Ascending aorta (tissue), 2 donors: ENCODE measurements around the gene CHST11. TPM values are rescaled to one million over a fixed set of nuclear protein-coding genes. Genes with fewer than 3 reads are reported as not detected.

Experiments used
- DNase-seq, 2 donors: peaks; one replicate each; pipeline ENCODE4 v3.0.0-alpha.2; 2019; ENCODE audit warnings: low spot score in 2 of 2
- H3K27ac ChIP-seq, 2 donors: fragments of 200-600 bp; sonication (generic); one replicate each; pipeline ENCODE4 v1.5.1; 2016 to 2017; ENCODE audit warnings: mild to moderate bottlenecking in 1 of 2
- H3K27me3 ChIP-seq: fragments of 200-600 bp; sonication (generic); one replicate; pipeline ENCODE4 v1.5.1; 2017
- H3K36me3 ChIP-seq, 2 donors: fragments of 200-600 bp; sonication (generic); one replicate each; pipeline ENCODE4 v1.5.1; 2016
- H3K4me1 ChIP-seq, 2 donors: fragments of 200-600 bp; sonication (generic); one replicate each; pipeline ENCODE4 v1.5.1; 2016 to 2017; ENCODE audit warnings: mild to moderate bottlenecking in 1 of 2
- H3K4me3 ChIP-seq, 2 donors: fragments of 200-600 bp; sonication (generic); one replicate each; pipeline ENCODE4 v1.5.1; 2016 to 2017; ENCODE audit warnings: mild to moderate bottlenecking in 1 of 2
- H3K9me3 ChIP-seq, 2 donors: fragments of 200-600 bp; sonication (generic); one replicate each; pipeline ENCODE4 v1.5.1; 2016
- intact Hi-C: fragments of 100-400 bp; cut with DNase I; formaldehyde crosslinking; loops from one replicate; pipeline ENCODE4 v1.15.1; 2023
- total RNA-seq: library from RNA; depleted of rRNA; stranded (reverse); fragments of >200 nt; gene quantifications from one replicate; pipeline ENCODE4 v1.1.0, GENCODE V29; 2016
- TF ChIP-seq, protein P1 (sequence below), 3 experiments: fragments of 200-600 bp in 2 of 3; fragments of 450-650 bp in 1 of 3; sonication (generic) in 2 of 3; IDR thresholded peaks; one replicate each; pipeline ENCODE4 v1.5.1; 2016 to 2019; ENCODE audit warnings: antibody characterized with exemption in 3 of 3, mild to moderate bottlenecking in 1 of 3, moderate library complexity in 1 of 3

CHST11 gene
- total RNA-seq, 1 donor from 2014 or later, result 63.2 TPM

DNA sequence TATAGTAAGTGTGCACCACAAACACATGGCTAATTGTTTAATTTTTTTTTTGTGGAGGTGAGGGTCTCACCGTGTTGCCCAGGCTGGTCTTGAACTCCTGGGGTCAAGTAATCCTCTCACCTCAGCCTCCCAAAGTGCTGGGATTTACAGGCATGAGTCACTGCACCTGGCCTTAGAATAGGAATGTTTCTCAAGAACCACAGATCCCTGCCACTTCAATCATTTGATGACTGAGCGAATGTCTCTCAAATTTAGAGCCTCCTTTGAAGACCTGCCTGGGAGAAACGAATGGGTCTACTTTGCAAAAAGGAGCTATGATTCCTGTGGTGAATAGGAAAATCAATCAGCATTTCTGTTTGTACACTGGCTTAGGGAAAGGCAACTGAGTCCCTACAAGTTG is 33.5 kb upstream of the CHST11 start:
- intact Hi-C loops, result no loop called here
- H3K9me3 ChIP-seq, result no peaks in the 10 kb centered on the region
- H3K36me3 ChIP-seq, result no peaks in the 10 kb centered on the region
- TF ChIP-seq, protein P1, sequence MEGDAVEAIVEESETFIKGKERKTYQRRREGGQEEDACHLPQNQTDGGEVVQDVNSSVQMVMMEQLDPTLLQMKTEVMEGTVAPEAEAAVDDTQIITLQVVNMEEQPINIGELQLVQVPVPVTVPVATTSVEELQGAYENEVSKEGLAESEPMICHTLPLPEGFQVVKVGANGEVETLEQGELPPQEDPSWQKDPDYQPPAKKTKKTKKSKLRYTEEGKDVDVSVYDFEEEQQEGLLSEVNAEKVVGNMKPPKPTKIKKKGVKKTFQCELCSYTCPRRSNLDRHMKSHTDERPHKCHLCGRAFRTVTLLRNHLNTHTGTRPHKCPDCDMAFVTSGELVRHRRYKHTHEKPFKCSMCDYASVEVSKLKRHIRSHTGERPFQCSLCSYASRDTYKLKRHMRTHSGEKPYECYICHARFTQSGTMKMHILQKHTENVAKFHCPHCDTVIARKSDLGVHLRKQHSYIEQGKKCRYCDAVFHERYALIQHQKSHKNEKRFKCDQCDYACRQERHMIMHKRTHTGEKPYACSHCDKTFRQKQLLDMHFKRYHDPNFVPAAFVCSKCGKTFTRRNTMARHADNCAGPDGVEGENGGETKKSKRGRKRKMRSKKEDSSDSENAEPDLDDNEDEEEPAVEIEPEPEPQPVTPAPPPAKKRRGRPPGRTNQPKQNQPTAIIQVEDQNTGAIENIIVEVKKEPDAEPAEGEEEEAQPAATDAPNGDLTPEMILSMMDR (IDR thresholded peaks at IDR 0.05), result no peak
- H3K4me1 ChIP-seq, result no peaks in the 10 kb centered on the region
- H3K27me3 ChIP-seq, result no peaks in the 10 kb centered on the region
- no peak for DNase-seq
- H3K27ac ChIP-seq, result no peak overlapping the region
- no peak overlapping the region for H3K4me3 ChIP-seq

DNA sequence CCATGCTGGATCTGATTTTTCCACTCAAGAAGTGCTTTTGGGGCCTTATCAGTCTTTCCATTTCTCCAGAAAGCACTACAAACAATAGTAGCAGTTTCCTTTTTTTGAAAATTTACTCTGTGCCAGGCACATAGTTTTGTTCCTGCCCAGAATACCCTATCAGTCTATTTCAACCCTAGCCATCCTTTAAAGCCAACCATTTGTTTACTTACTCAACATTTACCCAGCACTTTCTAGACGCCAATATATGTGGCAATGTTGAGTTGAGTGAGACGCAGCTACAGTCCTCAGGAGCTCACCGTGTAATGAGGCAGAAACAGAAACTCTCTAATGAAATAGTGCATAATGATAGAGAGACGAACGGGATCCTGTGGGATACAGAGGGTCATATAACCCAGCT is 32.9 kb upstream of the CHST11 start:
- H3K27me3 ChIP-seq, result no peaks in the 10 kb centered on the region
- no peak overlapping the region for H3K4me3 ChIP-seq
- H3K36me3 ChIP-seq, result no peaks in the 10 kb centered on the region
- H3K27ac ChIP-seq, result no peak overlapping the region
- H3K9me3 ChIP-seq, result no peaks in the 10 kb centered on the region
- TF ChIP-seq, protein P1 (IDR thresholded peaks at IDR 0.05), result no peak
- no peak for DNase-seq
- intact Hi-C loops, result no loop called here
- no peaks in the 10 kb centered on the region for H3K4me1 ChIP-seq

DNA sequence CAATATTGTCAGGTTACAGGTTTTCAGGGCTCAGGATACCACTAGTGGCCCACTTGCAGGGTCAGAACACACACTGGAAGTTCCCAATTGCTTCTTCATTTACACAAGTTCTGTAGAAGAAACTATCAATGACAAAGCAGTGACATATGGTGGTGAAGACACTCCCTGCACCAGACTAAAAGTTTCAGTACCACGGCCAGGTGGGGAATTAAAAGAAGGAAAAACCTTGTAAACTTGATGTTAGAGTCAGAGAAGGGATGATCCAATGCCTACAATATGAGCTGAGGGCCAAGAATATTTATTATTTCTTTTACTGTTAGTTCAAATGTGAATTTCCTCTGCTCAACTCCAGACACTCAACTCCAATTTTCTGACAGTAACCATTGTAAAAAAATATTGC is 31.8 kb upstream of the CHST11 start:
- Histone ChIP-seq H3K4me1 (no peaks in the 10 kb centered on the region), H3K4me3 (no peak overlapping the region), H3K27ac (no peak overlapping the region), H3K36me3 (no peaks in the 10 kb centered on the region), H3K9me3 (no peaks in the 10 kb centered on the region), H3K27me3 (no peaks in the 10 kb centered on the region)
- no peak for DNase-seq
- intact Hi-C loops, result no loop called here
- TF ChIP-seq, protein P1 (IDR thresholded peaks at IDR 0.05), result no peak

DNA sequence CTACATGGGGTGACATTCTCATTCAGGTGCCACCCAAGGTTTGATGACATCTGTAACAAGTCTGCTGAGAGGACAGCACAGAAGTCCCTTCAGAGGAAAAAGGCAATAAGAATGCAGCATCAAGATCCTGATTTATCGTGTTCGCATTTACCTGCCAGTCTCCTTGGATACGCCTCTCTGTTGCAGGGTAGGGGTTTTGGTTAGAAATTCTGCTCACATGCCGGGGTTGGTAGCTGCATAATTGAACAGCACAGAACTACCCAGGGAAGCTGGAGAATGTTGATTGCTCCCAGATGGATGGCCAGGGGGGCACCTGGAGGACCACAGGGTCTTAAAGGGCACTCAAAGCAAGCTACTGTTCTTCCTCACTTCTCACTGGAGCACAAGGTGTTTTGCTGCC is 31.1 kb upstream of the CHST11 start:
- TF ChIP-seq, protein P1 (IDR thresholded peaks at IDR 0.05), result no peak
- no peaks in the 10 kb centered on the region for H3K36me3 ChIP-seq
- H3K27ac ChIP-seq, result no peak overlapping the region
- DNase-seq, result no peak
- intact Hi-C loops, result no loop called here
- no peak overlapping the region for H3K4me3 ChIP-seq
- H3K4me1 ChIP-seq, result no peaks in the 10 kb centered on the region
- no peaks in the 10 kb centered on the region for H3K9me3 ChIP-seq
- H3K27me3 ChIP-seq, result no peaks in the 10 kb centered on the region

DNA sequence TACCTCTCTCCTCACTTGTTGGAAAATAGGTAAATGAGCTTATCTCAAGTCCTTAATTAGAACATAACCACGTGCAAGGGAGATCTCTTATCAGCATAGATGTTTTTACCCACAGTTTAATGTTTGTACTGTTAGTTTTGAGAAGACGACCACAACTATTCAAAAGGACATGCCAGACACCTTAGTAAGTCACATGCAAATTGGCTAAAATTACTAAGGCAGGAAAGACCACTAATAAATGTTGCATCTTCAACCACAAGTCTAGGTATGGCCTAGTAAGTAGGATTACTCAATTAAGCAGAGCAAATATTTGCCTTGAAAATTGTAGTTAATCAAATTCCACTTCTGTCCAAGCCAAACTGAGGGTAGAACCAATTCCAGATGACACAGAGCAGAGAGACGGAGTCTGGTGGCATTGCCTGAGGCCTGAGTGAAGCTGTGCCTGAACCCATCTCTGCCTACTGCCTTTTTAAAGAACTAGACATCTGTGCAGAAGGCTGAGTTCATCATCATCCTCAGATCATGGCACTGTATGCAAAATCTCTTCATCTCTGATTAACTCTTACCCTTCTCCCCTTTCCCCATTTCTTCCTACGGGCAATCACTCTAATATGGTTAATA is 29.7 kb upstream of the CHST11 start:
- Histone ChIP-seq H3K4me1 (no peaks in the 10 kb centered on the region), H3K4me3 (no peak overlapping the region), H3K27me3 (no peaks in the 10 kb centered on the region), H3K27ac (no peak overlapping the region), H3K36me3 (no peaks in the 10 kb centered on the region), H3K9me3 (no peaks in the 10 kb centered on the region)
- TF ChIP-seq, protein P1 (IDR thresholded peaks at IDR 0.05), result no peak
- intact Hi-C loops, result no loop called here
- DNase-seq, result no peak

DNA sequence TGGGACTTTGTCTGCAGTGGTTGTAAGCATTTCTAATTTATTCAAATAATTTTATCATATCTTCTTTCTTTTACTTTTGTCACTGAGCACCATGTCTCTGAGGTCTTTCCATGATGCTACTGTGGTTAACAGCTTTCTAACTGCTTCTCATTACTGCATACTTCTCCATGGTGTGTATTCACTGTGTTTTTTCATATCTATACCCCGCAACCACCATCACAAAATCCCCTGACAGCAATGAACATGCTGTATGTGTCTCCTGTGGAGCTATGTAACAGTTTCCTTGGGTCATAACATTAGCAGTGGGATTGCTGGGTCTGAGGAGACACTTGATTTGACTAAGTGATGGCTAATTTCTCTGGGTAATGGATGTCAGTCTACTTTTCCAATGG is 29.2 kb upstream of the CHST11 start:
- H3K9me3 ChIP-seq, result no peaks in the 10 kb centered on the region
- no peak for DNase-seq
- no peak overlapping the region for H3K4me3 ChIP-seq
- TF ChIP-seq, protein P1 (IDR thresholded peaks at IDR 0.05), result no peak
- no peaks in the 10 kb centered on the region for H3K36me3 ChIP-seq
- H3K4me1 ChIP-seq, result no peaks in the 10 kb centered on the region
- no peaks in the 10 kb centered on the region for H3K27me3 ChIP-seq
- intact Hi-C loops, result no loop called here
- no peak overlapping the region for H3K27ac ChIP-seq
